Activated gamma-delta T cell treated with Interleukin-2 at 50 U/mL for 16 hours (primary cell): ENCODE results near the gene IPO13.
A peak's percentile ranks its signal among the peaks of the same experiment; 100 is the strongest.

Source experiments
- DNase-seq: peaks from one replicate; pipeline ENCODE4 v3.0.0-alpha.2; 2020

IPO13 gene, protein sequence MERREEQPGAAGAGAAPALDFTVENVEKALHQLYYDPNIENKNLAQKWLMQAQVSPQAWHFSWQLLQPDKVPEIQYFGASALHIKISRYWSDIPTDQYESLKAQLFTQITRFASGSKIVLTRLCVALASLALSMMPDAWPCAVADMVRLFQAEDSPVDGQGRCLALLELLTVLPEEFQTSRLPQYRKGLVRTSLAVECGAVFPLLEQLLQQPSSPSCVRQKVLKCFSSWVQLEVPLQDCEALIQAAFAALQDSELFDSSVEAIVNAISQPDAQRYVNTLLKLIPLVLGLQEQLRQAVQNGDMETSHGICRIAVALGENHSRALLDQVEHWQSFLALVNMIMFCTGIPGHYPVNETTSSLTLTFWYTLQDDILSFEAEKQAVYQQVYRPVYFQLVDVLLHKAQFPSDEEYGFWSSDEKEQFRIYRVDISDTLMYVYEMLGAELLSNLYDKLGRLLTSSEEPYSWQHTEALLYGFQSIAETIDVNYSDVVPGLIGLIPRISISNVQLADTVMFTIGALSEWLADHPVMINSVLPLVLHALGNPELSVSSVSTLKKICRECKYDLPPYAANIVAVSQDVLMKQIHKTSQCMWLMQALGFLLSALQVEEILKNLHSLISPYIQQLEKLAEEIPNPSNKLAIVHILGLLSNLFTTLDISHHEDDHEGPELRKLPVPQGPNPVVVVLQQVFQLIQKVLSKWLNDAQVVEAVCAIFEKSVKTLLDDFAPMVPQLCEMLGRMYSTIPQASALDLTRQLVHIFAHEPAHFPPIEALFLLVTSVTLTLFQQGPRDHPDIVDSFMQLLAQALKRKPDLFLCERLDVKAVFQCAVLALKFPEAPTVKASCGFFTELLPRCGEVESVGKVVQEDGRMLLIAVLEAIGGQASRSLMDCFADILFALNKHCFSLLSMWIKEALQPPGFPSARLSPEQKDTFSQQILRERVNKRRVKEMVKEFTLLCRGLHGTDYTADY

GRCh38 chr1:43946236-43947060, at the start of gene IPO13:
Gene IPO13 (plus strand): TSS chr1:43946950. CDS start chr1:43947601, 651 bp downstream.
- peak; percentile 92 for DNase-seq

GRCh38 chr1:43898981-43899380, 47.8 kb upstream of the IPO13 start:
- DNase-seq = no peak

- no peak for DNase-seq
Measured at GRCh38 chr1:43900386-43900785, 46.4 kb upstream of the IPO13 start.

DNA sequence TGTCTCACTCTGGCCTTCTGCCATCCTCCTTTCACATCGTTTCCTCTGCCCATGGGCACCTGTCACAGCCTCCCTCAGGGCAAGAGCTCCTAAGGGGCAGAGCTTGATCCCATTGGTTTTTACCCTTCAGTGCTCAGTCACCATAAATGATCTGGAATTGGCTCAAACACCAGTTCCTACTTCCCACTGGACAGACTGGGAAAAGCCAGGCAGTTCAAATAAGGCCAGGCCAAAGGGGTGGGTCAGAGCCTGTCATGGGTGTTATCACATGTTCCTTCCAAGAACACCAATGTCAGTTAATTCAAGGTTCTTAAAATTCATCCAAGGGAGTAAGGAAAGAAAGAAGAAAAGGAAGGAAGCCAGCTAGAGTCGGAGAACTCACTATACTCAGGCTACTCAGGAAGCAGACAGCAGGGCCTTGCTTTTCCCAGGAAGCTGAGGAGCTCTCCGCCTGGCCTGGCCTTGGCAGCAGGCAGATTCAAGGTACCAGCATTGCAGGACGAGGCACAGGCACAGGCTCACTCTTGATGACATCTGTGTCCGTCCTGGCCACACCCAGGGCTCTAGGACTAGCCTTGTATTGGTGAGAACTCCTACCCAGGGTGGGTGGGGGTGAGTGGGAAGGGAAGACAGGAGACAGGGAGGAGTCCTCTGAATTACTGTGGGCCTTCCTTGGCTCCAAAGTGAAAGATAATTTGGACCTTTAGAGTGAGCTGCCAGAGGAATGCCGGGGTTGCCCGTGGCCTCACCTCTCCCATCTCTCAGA, 45.4 kb upstream of the IPO13 start:
- no peak for DNase-seq

- DNase-seq = no peak
Measured at GRCh38 chr1:43902058-43902831, 44.5 kb upstream of the IPO13 start.

DNA sequence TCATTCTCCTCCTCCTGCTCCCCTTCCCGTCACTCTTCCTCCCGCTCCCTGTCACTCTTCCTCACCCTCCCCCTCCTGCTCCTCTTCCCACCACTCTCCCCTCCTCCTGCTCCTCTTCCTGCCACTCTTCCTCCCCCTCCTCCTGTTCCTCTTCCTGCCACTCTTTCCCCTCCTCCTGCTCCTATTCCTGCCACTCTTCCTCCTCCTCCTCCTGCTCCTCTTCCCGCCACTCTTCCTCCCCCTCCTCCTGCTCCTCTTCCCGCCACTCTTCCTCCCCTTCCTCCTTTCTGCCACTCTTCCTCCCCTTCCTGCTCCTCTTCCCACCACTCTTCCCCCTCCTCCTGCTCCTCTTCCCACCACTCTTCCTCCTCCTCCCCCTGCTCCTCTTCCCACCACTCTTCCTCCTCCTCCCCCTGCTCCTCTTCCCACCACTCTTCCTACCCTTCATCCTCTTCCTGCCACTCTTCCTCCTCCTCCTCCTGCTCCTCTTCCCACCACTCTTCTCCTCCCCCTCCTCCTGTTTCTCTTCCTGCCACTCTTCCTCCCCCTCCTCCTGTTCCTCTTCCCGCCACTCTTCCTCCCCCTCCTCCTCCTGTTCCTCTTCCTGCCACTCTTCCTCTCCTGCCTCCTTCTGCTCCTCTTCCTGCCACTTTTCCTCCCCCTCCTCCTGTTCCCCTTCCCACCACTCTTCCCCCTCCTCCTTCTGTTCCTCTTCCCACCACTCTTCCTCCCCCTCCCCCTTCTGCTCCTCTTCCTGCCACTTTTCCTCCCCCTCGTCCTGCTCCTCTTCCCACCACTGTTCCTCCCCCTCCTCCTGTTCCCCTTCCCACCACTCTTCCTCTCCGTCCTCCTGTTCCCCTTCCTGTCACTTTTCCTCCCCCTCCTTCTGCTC, 41.8 kb upstream of the IPO13 start:
- DNase-seq = no peak

GRCh38 chr1:43908226-43908625, 38.5 kb upstream of the IPO13 start:
- DNase-seq = no peak

GRCh38 chr1:43908858-43909257, 37.9 kb upstream of the IPO13 start:
- DNase-seq = no peak

DNA sequence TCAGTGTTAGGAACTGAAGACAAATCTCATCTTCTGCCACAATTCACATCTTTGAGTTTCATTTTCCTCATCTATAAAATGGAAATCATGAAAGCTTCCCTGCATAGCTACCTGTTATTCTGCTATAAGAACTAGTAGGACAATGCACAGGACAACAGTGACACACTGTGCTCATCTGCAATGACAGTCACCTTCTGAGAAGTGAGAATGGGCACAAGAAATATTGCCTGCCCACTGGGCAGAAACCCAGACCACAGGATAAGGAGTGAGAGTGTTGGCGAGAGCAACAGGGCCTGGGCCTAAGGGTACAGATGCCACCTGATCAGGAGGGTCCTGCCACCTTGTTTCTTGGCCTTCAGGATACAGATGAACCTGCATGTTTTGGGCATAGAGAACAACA, 36.4 kb upstream of the IPO13 start:
- DNase-seq = no peak

- no peak for DNase-seq
Measured at GRCh38 chr1:43912607-43913006, 34.1 kb upstream of the IPO13 start.

DNA sequence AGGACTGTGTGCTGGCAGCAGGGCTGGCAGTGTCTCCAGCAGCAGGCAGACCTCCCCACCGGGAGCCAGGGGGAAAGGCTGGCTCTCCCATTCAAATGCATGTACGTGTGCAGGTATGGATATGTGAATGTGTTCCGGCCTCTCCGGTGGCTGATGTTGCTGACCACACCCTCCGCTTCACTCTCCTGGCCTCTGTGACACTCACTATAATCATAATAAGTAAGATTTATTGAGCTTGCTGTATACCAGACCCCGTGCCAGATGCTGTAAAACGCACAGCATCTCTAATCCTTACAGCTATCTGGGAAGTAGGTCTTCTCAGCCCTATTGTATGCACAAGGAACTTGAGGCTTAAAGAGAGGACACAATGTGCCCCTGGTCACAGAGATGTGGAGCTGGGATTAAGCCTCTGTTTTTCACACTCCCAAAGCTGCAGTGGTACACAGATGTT, 33.7 kb upstream of the IPO13 start:
- no peak for DNase-seq

DNA sequence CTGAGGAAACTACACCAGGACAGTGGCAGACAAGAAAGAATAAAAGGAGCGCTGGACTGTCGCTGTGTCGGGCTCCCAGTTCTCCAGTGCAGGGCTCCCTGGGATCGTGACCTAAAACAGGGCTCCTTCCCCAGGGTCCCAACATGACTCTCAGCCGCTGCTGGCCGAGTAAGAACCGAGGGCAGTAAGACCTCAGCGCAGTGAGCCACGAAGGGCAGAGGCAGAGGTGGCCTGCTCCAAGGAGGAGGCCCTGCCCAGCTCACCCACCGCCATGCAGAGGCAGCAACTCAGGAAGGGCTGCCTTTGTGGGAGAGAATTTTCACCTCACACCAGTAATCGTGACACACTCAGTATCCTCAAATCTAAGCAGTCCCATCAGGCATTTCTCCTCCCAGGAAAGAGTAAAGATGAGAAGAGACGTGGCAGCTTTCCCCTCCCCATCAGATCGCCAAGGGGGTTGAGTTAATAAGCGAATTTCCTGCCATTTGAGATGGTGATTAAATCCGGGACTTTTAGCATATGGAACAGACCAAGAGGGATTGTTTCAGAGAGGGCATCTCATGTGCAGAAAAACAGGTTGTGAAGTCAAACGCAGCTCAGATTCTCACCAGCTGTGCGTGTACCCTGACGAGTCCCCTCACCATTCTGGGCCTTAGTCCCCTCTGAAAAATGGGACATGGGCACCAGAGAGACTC, 32.9 kb upstream of the IPO13 start:
- DNase-seq = no peak

- DNase-seq = no peak
Measured at GRCh38 chr1:43914576-43915525, 31.9 kb upstream of the IPO13 start.

DNA sequence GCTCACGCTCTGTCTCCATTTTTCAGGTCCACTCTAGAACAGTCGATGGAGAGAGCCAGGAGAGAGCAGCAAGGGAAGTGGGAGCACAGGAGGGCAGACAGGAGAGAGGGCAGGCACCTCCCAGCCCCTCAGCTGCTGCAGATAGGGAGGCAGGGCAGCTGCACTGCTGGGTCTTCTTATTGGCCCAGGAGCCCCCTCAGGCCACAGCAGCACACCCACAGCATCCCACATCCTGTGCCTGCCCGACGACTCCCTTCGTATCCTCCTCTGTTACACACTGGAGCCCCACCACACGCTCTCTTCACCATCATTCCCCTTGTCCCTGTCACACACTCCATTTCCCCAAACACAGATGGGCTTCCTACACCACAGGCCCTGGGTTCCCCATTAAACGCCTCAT, 26.8 kb upstream of the IPO13 start:
- DNase-seq = no peak

DNA sequence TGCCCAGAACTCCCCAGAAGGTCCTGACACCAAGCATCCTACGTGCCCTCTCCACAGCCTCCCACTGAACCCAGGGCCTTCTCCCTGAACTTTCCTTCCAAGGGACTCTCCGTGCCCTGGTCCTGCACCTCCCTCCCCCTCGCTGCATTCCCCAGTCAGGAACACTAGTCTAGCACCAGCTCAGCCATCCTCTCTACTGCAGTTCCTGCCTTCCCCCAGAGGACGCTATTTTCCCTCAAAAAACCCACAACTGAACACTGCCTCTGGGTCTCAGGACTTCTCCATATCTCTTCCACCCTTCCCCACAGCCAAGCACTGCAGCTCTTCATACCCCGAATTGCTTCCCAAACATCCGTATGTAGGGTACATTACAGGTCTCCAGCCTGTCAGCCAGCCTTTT, 25.7 kb upstream of the IPO13 start:
- DNase-seq = no peak

DNA sequence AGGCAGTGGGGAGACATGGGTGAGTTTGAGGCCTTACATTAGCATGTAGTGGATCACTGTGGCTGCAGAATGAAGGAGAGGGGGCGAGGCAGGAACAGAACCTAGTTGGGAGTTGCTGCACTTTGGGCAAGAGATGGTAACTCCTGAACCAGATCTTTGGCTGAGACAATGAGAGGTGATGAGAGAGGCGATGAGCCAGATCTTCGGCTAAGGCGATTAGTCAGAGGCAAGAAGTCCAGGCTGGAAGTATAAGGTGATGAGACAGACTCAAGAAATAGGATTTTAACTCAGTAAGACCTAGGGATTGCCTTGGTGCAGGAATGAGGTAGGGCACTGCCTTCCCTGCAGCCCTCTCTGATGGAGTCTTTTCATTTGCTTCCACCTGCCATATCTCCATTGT, 22.2 kb upstream of the IPO13 start:
- DNase-seq = no peak

- DNase-seq = no peak
Measured at GRCh38 chr1:43925846-43926245, 20.9 kb upstream of the IPO13 start.
